Measurements from ENCODE around the gene SLC25A23. TPM values are rescaled to one million over a fixed set of nuclear protein-coding genes. Genes with fewer than 3 reads are reported as not detected.

Gene SLC25A23
- polyA plus RNA-seq, 2 of the 4 experiments (the other 2 are of a cell fraction): 3.3 to 18.2 TPM

- TF ChIP-seq RAD21 (conservative IDR thresholded peaks at IDR 0.05 in 1 of 2, IDR thresholded peaks at IDR 0.05 in 1 of 2) (no peak), NFE2L2 (conservative IDR thresholded peaks at IDR 0.05; ENCODE audit: low read length) (no peak), SMC3 (IDR thresholded peaks at IDR 0.05) (no peak), MAZ (IDR thresholded peaks at IDR 0.05; ENCODE audit: borderline replicate concordance, low read depth, low read length) (no peak), ZSCAN20 (CRISPR knock-in tag; IDR thresholded peaks at IDR 0.05) (peak; percentile 87), CHD4 (IDR thresholded peaks at IDR 0.05; ENCODE audit: borderline replicate concordance) (no peak), PBX3 (IDR thresholded peaks at IDR 0.05) (peak; percentile 97), ZC3H11A (IDR thresholded peaks at IDR 0.05) (no peak), EP300 (IDR thresholded peaks at IDR 0.05) (no peak), ZFP36 (IDR thresholded peaks at IDR 0.05; ENCODE audit: borderline replicate concordance, partially characterized antibody) (no peak), RCOR1 (IDR thresholded peaks at IDR 0.05; ENCODE audit: low read depth, low read length) (no peak), GATA3 (IDR thresholded peaks at IDR 0.05; ENCODE audit: borderline replicate concordance) (no peak), HOXB13 (CRISPR knock-in tag; IDR thresholded peaks at IDR 0.05; ENCODE audit: low read depth) (peak; percentile 90), CHD2 (IDR thresholded peaks at IDR 0.05; ENCODE audit: low read length, partially characterized antibody) (no peak), USF2 (IDR thresholded peaks at IDR 0.05) (peak; percentile 93), JUNB (IDR thresholded peaks at IDR 0.05) (no peak), HEYL (CRISPR knock-in tag; IDR thresholded peaks at IDR 0.05) (0 out of 2 replicates have a peak, but pooled peaks have one; percentile 60), HOXB5 (CRISPR knock-in tag; IDR thresholded peaks at IDR 0.05) (peak; percentile 93)
- TF ChIP-seq, protein P1, sequence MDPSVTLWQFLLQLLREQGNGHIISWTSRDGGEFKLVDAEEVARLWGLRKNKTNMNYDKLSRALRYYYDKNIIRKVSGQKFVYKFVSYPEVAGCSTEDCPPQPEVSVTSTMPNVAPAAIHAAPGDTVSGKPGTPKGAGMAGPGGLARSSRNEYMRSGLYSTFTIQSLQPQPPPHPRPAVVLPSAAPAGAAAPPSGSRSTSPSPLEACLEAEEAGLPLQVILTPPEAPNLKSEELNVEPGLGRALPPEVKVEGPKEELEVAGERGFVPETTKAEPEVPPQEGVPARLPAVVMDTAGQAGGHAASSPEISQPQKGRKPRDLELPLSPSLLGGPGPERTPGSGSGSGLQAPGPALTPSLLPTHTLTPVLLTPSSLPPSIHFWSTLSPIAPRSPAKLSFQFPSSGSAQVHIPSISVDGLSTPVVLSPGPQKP (IDR thresholded peaks at IDR 0.05; ENCODE audit: low read depth, low read length): no peak
- TF ChIP-seq, protein P2, sequence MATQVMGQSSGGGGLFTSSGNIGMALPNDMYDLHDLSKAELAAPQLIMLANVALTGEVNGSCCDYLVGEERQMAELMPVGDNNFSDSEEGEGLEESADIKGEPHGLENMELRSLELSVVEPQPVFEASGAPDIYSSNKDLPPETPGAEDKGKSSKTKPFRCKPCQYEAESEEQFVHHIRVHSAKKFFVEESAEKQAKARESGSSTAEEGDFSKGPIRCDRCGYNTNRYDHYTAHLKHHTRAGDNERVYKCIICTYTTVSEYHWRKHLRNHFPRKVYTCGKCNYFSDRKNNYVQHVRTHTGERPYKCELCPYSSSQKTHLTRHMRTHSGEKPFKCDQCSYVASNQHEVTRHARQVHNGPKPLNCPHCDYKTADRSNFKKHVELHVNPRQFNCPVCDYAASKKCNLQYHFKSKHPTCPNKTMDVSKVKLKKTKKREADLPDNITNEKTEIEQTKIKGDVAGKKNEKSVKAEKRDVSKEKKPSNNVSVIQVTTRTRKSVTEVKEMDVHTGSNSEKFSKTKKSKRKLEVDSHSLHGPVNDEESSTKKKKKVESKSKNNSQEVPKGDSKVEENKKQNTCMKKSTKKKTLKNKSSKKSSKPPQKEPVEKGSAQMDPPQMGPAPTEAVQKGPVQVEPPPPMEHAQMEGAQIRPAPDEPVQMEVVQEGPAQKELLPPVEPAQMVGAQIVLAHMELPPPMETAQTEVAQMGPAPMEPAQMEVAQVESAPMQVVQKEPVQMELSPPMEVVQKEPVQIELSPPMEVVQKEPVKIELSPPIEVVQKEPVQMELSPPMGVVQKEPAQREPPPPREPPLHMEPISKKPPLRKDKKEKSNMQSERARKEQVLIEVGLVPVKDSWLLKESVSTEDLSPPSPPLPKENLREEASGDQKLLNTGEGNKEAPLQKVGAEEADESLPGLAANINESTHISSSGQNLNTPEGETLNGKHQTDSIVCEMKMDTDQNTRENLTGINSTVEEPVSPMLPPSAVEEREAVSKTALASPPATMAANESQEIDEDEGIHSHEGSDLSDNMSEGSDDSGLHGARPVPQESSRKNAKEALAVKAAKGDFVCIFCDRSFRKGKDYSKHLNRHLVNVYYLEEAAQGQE (IDR thresholded peaks at IDR 0.05): peak; percentile 58; the same call in 1 of the 2 replicates
- TF ChIP-seq, protein P3, sequence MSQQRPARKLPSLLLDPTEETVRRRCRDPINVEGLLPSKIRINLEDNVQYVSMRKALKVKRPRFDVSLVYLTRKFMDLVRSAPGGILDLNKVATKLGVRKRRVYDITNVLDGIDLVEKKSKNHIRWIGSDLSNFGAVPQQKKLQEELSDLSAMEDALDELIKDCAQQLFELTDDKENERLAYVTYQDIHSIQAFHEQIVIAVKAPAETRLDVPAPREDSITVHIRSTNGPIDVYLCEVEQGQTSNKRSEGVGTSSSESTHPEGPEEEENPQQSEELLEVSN (IDR thresholded peaks at IDR 0.05; ENCODE audit: borderline replicate concordance, low read depth): peak; percentile 98
These were observed 34.5 kb downstream of the SLC25A23 start (continued) for GRCh38 chr19:6424939-6425731.
